Right ventricle myocardium superior (tissue), 1 donor: ENCODE data around the gene C22orf39. TPM values are rescaled to one million over a fixed set of nuclear protein-coding genes. Genes with fewer than 3 reads are reported as not detected.

Experiments
- ATAC-seq: fragments of 200-7000 bp; cut with Tn5 transposase; one replicate; pipeline ENCODE4 v1.9.1; 2020; ENCODE audit warnings: mild to moderate bottlenecking; ENCODE audit not compliant: poor library complexity
- DNase-seq: peaks from one replicate; pipeline ENCODE4 v3.0.0-alpha.2; 2020
- intact Hi-C: fragments of 100-400 bp; cut with DNase I; formaldehyde crosslinking; loops from one replicate; pipeline ENCODE4 v1.11.2; 2022
- total RNA-seq: library from RNA; stranded (reverse); fragmentation: NEBNext Ultra II Directional; extraction: Animal tissue kit (Norgen Biotek cat#: 25700); gene quantifications from one replicate; pipeline ENCODE4 v1.2.1, GENCODE V29; 2021
- donor health status: DM: no; HTN: yes; CAD: no; lungs with severe emphysema.

C22orf39 gene
- total RNA-seq, 1 donor from 2014 or later, result 65.7 TPM

GRCh38 chr22:19411690-19412045 is 35.8 kb downstream of the C22orf39 start:
- intact Hi-C loops, result no loop called here
- peak; percentile 54 for ATAC-seq

DNA sequence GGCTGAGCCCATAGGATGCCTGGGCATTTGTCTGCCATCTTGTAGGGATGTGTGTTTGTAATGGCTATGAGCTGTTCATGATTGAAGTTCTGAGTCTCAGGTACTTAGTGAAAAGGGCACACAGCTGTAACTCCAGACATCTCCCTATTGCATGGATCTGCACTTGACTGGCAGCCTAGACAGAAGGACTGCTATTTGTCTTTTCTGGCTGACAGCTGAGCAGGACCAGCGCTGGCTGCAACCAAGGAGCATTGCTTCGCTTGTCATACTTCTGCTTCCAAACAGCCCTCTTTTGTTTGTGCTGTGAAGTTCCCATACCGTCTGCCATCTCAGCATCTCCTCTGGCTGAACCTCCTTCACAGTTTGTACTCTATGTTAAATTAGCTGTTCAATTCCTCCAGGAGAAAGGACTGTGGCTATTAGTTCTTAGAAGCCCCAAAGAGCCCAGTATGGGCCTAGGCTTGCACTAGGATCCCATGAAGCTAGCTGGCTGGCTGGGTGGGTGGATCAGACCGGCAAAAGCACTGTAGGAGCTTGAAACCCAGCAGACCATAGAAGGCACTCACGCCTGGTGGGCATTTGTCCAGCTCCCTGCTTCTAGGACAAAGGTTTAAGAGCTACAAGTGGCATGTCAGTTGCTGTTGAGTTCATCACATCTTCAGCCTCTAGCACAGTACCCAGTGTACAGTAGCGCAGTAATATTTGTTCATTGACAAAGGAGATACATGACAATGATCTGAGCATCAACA is 36.4 kb downstream of the C22orf39 start:
- ATAC-seq, result peak; percentile 76
- peak; percentile 58 for DNase-seq
- intact Hi-C loops, result no loop called here

More at GRCh38 chr22:19411690-19412045, 35.8 kb downstream of the C22orf39 start:
- DNase-seq, result no peak

DNA sequence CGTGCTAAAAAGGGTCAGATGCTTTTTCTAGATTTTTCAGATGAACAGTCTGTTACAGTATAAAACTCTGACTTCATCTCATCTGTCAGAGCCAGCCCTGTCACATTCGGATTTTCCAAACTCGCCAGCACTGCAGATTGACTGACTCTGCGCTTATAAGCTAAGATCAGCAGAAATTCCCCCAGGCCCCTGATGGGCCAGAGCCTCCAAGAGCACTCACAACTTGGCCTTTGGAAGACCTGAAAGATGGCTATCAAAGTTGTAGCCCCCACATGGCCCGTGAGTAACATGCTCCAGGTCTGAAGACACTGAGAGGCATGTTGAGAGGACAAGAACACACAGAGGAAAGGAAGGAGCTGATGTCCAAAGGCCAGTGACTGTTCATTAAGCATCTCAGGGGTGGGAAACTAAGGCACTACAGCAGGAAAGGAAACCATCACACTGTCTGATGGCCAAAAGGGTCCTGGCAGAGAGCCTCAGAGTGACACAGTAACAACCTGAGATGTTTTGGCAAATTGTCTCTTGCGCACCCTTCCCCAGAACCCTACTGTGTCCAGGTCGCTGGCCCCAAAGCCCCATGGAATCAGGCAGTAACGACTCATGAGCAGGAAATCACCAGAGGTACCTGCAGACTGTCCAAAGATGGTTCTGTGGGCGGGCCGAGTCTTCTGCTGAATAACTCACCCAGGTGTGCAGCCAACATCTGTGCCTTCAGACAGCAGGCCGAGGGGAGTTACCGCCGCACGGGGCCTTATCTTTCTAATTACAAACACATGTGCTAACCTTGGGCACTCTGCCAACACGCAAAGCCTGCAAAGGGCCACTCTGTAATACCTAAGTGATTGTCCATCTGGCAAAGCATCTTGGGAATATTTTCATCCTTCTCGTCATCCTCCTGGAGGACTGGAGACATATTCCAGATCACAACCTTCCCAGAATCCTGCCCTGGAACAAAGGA is 39.6 kb downstream of the C22orf39 start:
- ATAC-seq (peak; percentile 33), DNase-seq (no peak)
- intact Hi-C loops, result no loop called here

- ATAC-seq (peak; percentile 71), DNase-seq (no peak)
- intact Hi-C loops, result no loop called here
Observed at GRCh38 chr22:19406846-19407245, 40.7 kb downstream of the C22orf39 start.

DNA sequence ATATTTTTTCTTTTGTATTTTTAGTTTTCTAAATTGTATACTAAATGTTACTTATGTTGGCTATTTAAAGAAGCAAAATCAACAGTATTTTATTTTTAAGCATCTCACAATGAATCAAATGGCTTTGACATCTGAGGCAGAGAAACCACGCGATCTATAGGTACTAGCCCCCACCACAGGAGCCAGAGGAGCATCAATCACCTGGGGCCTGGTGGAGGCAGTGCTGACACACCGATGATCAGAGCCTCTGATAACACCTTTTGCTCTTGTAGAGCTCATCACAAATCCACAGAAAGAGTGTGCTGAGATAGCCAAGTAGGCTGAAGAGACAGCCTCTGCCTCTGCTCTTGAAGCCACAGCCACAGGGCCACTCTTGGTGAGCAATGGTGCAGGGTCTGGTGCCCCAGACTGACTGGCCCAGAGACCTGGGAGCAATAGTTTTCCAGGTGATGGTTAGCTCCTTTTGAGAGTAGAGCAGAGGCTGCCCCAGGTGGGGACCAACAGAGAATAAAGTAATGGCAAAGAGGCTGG is 41.2 kb downstream of the C22orf39 start:
- DNase-seq (no peak), ATAC-seq (no peak)
- intact Hi-C loops, result no loop called here

- DNase-seq, result no peak
- ATAC-seq, result no peak
- intact Hi-C loops, result no loop called here
Observed at GRCh38 chr22:19405652-19406051, 41.9 kb downstream of the C22orf39 start.

DNA sequence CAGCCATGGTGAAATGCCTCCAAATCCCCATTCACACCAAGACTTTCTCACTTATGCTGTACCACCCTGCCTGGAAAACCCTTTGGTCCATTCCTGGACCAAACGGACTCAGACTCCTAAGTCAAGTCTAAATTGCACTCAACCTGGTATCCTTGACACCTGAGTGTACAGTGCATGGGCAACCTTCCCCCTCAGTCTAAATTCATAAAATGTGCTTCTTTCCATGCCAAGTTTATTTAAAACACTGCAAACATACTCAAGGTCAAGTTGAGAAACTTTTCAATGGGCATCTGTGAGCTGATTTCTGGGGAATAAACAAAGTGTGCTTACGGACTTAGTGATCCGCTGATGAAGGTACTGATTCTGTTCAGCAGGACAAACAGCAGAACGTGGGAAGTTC is 42.4 kb downstream of the C22orf39 start:
- no peak for ATAC-seq
- DNase-seq, result no peak
- intact Hi-C loops, result no loop called here

- intact Hi-C loops, result no loop called here
- DNase-seq (no peak), ATAC-seq (no peak)
Observed at GRCh38 chr22:19404676-19405075, 42.8 kb downstream of the C22orf39 start.

- DNase-seq (no peak), ATAC-seq (no peak)
- intact Hi-C loops, result no loop called here
Observed at GRCh38 chr22:19402642-19403191, 44.8 kb downstream of the C22orf39 start.

DNA sequence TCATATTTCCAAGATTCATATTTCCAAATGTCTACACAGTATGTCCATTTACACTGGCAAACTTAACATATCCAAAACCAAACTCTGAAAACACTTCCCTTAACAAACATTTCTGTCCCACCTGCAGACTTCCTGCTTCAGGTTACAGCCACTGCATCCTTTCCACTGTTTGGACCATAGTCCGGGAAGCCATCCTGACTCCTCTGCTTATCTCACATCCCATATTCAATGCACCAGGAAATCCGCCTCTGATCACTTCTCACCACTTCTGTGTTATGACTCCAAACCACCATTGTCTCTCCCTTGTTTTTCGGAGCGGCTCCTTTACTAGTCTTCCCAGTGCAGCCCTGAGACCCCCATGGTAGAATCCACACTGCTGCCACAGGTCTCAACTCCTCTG is 46.0 kb downstream of the C22orf39 start:
- DNase-seq (no peak), ATAC-seq (no peak)
- intact Hi-C loops, result no loop called here

GRCh38 chr22:19400881-19401280 is 46.6 kb downstream of the C22orf39 start:
- DNase-seq, result no peak
- intact Hi-C loops, result no loop called here
- no peak for ATAC-seq

GRCh38 chr22:19398652-19399051 is 48.9 kb downstream of the C22orf39 start:
- intact Hi-C loops, result no loop called here

GRCh38 chr22:19398206-19398605 is 49.3 kb downstream of the C22orf39 start:
- no peak for DNase-seq
- no peak for ATAC-seq
- intact Hi-C loops, result no loop called here

More at GRCh38 chr22:19398652-19399051, 48.9 kb downstream of the C22orf39 start:
- DNase-seq, result no peak
- no peak for ATAC-seq

GRCh38 chr22:19397734-19398104 is 49.8 kb downstream of the C22orf39 start:
- ATAC-seq, result no peak
- DNase-seq, result no peak
- intact Hi-C loops, result no loop called here

DNA sequence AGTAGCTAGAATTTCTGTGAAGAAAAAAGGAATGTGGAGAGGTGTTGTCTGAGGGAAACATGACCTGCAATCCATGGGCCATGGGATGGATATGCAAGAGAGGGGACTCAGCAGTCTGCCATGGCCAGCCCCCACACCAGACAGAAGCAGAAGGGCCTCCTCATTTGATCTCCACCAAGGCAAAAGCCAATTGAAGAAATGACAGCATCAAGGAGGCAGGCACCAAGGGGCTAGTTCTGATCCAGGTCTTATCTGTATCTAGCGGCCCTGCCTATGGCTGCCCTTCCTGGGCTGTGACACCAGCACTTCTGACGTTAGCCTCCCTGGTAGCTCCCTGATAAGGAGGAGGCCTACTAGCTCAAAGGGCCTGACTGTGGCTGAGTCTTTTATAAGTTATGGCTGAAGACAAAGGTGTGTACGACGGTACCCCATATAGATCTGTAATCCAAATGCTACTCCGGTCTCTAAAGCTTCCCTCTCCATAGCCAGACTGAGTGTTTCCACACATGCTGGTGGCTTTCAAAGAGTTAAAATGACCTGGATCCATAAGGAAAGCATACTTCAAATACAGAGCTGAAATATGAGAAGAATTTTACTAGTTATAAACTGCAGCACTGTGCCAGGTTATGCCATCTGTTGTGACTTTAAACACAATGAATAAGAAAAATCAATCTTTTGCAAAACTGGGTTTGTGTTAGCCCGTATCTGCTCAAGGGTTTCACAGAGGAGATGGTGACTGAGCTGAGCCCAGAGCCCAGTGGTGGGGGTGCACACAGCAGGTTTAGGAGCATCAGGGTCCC is 50.4 kb downstream of the C22orf39 start:
- DNase-seq, result no peak
- intact Hi-C loops, result no loop called here

DNA sequence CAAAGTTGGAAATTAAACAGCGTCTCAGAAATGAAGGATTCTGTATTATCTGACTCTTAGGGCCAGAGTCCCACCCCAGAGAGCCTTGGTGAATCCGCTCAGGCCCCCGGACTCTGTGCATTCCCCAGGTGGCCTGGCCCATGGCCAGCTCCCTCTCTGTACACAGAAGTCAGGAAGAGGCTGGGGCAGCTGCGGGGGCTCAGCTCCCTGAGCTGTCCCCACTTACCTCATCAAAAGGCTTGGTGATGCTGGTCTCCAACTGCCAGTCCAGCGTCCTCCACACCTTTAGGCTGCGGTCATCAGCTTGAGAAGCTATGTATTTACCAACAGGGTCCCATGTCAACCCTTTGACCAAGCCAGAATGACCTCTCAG is 51.0 kb downstream of the C22orf39 start:
- DNase-seq (no peak), ATAC-seq (no peak)
- intact Hi-C loops, result no loop called here

More for the DNA sequence above, 50.4 kb downstream of the C22orf39 start:
- ATAC-seq, result peak; percentile 45

DNA sequence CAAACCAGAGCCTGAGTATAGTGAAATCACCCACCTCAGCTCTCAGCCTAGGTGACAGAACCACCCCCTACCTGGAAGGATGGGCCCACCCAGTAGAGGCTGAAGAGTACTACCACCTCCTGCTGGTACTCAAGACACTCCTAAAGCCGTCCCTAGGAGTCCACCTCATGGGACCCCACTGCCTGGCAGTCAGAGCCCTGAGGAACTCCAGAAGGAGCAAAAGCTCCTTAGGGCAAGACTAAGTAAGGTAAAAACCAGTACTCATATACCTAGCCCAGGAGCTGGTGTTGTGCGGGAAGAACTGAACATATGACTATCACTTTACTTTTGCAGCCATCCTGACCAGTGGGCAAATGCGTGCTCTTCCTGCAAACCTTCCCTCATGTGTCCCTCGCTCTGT is 52.2 kb downstream of the C22orf39 start:
- intact Hi-C loops, result no loop called here
- DNase-seq (no peak), ATAC-seq (no peak)

DNA sequence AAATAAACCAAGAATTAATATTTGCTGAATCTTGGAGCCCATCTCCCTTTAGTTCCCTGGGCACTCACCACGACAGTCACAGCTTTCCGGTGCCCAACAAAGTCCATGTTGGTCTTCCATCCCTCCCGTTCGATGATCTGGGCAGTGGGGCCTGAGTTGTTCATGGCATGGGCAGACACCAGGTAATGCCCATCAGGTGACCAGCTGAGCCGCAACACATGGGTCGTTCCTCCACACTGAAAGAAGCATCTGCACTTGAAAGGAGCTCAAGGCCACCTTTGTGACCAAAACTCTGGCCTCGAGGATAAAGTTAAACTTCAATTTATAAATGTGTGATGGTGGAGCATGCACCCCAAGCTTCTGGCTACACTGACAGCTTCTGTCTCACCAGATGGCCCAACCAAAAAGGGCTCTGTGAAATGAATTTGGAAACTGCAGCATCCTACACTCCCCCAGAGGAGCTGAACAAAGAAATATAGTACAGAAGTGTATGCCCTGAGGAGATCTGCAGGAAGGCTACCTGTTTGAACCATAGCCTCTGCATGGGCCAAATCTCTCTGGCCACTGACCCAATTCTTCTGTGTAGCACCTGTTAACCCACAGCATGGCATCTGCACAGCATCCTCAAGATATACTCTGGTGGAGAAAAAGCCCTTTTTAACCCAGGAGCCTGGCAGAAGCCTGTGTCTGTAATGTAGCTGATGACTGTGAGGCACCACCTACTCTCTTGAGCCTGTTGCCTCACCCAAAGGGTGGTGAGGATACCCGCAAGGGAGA is 53.0 kb downstream of the C22orf39 start:
- no peak for ATAC-seq
- intact Hi-C loops, result no loop called here
- no peak for DNase-seq
